ENCODE measurements around the gene PIK3C3. TPM values are rescaled to one million over a fixed set of nuclear protein-coding genes. Genes with fewer than 3 reads are reported as not detected.

PIK3C3 gene
- total and polyA plus RNA-seq, 7 donors: 22.7 to 54.8 (median 42.0) TPM

- H3K36me3 ChIP-seq: peaks cover 0 to 59% (median 4%) of the 10 kb centered on the region in 4 donors
- intact Hi-C loops (cut with DNase I): no loop called here
- H3K4me3 ChIP-seq: no peak overlapping the region
- no peak overlapping the region for H3K27ac ChIP-seq
- no peak for DNase-seq
- H3K9me3 ChIP-seq: no peaks in the 10 kb centered on the region
- TF ChIP-seq POLR2A (IDR thresholded peaks at IDR 0.05) (no peak), CTCF (IDR thresholded peaks at IDR 0.05) (peak in 3 of 4 experiments; percentile 30 to 63 (median 45)), POLR2AphosphoS5 (IDR thresholded peaks at IDR 0.05) (no peak), EP300 (IDR thresholded peaks at IDR 0.05) (no peak)
- H3K27me3 ChIP-seq: no peaks in the 10 kb centered on the region
- WGBS, 2 donors: 43 to 51% methylated on average over 6 of the region's 6 CpGs
- H3K4me1 ChIP-seq: no peaks in the 10 kb centered on the region
Measured at GRCh38 chr18:42028247-42028832, 73.3 kb downstream of the PIK3C3 start.

GRCh38 chr18:42029092-42029491 is 74.1 kb downstream of the PIK3C3 start:
- Histone ChIP-seq H3K9me3 (no peaks in the 10 kb centered on the region), H3K27me3 (no peaks in the 10 kb centered on the region), H3K4me1 (no peaks in the 10 kb centered on the region), H3K4me3 (no peak overlapping the region), H3K27ac (no peak overlapping the region), H3K36me3 (peaks cover 0 to 65% (median 4%) of the 10 kb centered on the region in 4 donors)
- TF ChIP-seq CTCF (IDR thresholded peaks at IDR 0.05): no peak
- no peak for TF ChIP-seq POLR2A (IDR thresholded peaks at IDR 0.05)
- no peak for TF ChIP-seq EP300 (IDR thresholded peaks at IDR 0.05)
- no peak for TF ChIP-seq POLR2AphosphoS5 (IDR thresholded peaks at IDR 0.05)
- 86 to 92% methylated on average over 7 of the region's 7 CpGs for WGBS, 2 donors
- DNase-seq: no peak
- intact Hi-C loops (cut with DNase I): no loop called here

GRCh38 chr18:42030586-42031182 is 75.7 kb downstream of the PIK3C3 start:
- 84 to 90% methylated on average over 3 of the region's 3 CpGs for WGBS, 2 donors
- DNase-seq: no peak
- no peak overlapping the region for H3K4me3 ChIP-seq
- no peaks in the 10 kb centered on the region for H3K27me3 ChIP-seq
- TF ChIP-seq CTCF (IDR thresholded peaks at IDR 0.05): no peak
- no peak for TF ChIP-seq EP300 (IDR thresholded peaks at IDR 0.05)
- TF ChIP-seq POLR2A (IDR thresholded peaks at IDR 0.05): no peak
- no peak for TF ChIP-seq POLR2AphosphoS5 (IDR thresholded peaks at IDR 0.05)
- no peaks in the 10 kb centered on the region for H3K9me3 ChIP-seq
- intact Hi-C loops (cut with DNase I): no loop called here
- peaks cover 0 to 72% (median 4%) of the 10 kb centered on the region in 4 donors for H3K36me3 ChIP-seq
- no peak overlapping the region for H3K27ac ChIP-seq
- H3K4me1 ChIP-seq: no peaks in the 10 kb centered on the region

GRCh38 chr18:42032447-42032846 is 77.4 kb downstream of the PIK3C3 start:
- H3K4me1 ChIP-seq: no peaks in the 10 kb centered on the region
- no peaks in the 10 kb centered on the region for H3K9me3 ChIP-seq
- peaks cover 0 to 79% (median 4%) of the 10 kb centered on the region in 4 donors for H3K36me3 ChIP-seq
- no peak overlapping the region for H3K4me3 ChIP-seq
- 95 to 98% methylated on average over 1 of the region's 1 CpG for WGBS, 2 donors
- no peak for DNase-seq
- intact Hi-C loops (cut with DNase I): no loop called here
- H3K27ac ChIP-seq: no peak overlapping the region
- H3K27me3 ChIP-seq: no peaks in the 10 kb centered on the region
- TF ChIP-seq CTCF (IDR thresholded peaks at IDR 0.05) (no peak), EP300 (IDR thresholded peaks at IDR 0.05) (no peak), POLR2AphosphoS5 (IDR thresholded peaks at IDR 0.05) (no peak), POLR2A (IDR thresholded peaks at IDR 0.05) (no peak)

All from sigmoid colon (tissue), 7 donors.